Measurements from ENCODE around the gene ADGRA1.

ADGRA1 gene

DNA sequence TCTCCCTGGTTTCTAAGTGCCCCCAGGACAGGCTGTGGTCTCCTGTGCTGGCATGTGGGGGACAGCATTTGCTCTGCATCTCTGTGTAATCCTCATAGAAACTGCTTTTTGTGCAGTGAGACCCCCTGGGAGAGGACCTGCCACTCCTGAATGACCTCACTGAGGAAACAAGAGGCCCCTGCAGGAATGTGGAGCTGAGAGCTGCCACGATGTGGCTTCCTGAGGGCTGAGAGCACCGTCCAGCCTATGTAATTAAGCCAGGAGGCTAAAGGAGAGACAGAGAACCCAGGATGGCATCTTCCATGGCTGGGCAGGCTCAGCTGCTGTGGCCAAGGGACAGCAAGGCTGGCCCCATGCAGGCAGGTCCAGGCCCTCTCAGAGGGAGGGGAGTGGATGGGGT, 32.3 kb upstream of the ADGRA1 start:
- Histone ChIP-seq H3K27ac (no peak overlapping the region), H3K4me3 (no peak overlapping the region)

DNA sequence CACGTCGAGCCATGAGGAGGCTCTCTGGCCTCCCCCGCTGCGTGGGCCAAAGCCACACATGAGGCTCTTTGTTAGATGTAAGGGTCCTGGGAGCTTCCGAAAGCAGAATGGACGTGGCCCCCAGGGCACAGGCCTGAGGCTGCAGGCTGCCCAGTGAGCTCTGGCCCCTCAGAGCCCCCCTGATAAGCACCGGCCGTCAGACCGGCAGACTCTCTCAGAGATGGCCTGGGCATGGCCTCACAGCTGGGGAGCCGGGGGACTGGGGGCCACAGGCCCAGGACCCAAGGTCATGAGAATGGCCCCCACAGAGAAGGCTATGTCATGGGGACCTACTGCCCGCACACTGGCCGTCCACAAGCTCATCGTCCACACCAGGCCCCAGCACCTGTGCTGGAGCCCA, 31.7 kb upstream of the ADGRA1 start:
- Histone ChIP-seq H3K27ac (no peak overlapping the region), H3K4me3 (no peak overlapping the region)

DNA sequence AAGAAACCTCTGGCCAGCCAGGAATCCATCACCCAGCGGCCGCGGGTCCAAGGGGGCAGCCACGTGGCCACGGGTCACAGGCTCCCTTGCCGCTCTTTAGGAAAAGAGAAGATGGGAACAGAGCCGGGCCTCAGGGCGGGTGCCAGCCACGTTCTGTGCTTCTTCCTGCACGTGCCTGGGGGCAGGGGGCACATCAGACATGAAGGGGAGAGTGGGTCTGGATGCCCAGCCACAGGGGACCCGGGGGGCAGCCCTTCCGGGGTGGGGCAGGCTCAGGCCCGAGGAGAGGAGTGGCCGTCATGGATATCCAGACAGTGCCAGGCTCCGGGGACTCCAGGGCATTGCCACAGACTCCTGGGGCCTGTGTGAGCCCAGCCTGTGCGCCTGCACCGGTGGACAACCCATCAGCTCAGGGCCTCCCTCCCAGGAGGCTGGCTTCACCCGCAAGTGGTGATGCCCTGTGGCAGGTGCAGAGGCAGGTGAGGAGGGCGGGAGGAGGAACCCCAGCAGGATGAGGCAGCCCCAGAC, 31.0 kb upstream of the ADGRA1 start:
- no peak overlapping the region for H3K27ac ChIP-seq
- no peak overlapping the region for H3K4me3 ChIP-seq

DNA sequence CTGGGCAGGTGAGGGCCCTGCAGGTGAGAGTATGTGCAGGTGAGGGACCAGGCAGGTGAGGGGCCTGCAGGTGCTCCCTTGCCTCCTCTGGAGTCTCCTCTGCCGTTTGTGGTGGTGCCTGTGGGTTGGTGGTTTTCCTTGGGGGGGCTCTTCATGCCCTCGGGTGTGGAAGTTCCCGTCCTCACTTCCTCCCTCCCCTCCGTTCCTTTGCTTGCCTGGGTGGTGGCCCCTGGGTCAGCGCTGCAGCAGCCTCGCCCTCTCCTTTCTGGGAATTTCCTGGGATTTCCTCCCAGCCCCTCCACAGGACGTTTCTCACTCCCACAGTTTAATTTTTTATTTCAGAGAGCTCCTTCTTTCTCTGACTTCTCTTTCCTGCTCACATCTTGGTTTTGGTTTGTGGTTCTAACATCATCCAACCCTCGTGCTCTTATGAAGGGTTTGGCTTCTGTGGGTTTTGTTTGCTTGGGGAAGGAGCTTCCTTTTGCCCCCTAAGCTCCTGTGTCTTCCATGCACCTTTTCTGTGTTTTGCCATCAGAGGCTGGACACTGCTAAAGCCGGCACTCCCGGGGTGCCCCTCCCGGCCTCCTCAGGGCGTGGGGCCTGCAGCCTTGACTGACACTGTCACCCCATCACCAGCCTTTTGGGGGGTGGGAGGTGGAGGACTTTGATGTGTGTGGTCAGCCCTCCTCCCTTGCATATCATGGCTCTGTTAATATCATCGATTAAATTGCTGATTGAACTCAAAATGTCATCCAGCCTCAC, 29.2 kb upstream of the ADGRA1 start:
- Histone ChIP-seq H3K27ac (no peak overlapping the region), H3K4me3 (no peak overlapping the region)

DNA sequence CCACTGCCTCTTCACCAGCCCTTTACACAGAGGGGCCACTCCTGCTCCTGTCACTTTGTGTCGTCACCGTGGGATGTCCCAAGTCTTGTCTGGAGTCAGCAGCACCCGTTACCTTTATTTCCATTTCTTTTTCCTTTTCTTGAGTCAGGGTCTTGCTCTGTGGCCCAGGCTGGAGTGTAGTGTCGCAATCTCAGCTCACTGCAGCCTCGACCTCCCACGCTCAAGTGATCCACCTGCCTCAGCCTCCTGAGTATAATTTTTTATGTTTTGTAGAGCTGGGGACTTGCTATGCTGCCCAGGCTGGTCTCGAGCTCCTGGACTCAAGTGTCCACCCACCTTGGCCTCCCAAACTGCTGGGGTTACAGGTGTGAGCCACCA, 28.6 kb upstream of the ADGRA1 start:
- no peak overlapping the region for H3K4me3 ChIP-seq
- H3K27ac ChIP-seq = no peak overlapping the region

DNA sequence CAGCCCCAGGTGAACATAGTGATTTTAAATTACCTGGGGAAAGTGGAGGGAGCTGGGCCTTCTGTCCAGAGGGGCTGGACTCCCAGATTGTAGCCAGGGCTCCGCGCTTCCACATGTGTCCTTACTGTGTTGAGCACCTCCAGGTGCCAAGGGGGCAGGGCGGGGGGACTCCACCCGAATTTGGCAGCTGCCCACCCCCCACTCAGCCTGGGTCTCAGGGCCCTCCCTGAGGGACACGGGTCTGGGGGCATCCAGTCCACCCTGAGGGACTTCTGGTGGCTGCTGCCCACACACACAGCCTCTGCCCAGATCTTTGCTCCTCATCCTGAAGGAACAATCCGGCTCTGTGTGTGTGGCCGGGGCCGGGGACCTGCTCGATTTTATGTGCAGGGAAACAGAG, 28.2 kb upstream of the ADGRA1 start:
- no peak overlapping the region for H3K4me3 ChIP-seq
- no peak overlapping the region for H3K27ac ChIP-seq

DNA sequence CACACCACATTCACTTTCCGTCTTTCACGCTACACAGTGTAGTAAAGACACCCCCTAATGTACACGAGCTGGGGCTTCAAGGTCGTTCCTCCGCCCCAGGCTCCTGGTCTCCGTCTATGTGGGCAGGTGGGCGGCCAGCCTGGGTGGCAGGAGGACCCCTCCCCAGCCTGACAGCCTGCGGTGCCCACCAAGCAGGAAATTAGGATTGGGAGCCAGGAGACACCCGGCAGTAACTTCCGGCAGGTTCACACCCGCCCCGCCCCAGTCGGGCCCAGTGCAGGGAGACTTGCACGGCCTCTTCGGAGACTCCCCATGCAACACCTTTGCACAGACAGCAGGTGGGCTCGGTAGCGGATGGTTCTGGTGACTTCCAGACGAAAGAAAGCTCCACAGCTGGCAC, 27.7 kb upstream of the ADGRA1 start:
- Histone ChIP-seq H3K27ac (no peak overlapping the region), H3K4me3 (no peak overlapping the region)

DNA sequence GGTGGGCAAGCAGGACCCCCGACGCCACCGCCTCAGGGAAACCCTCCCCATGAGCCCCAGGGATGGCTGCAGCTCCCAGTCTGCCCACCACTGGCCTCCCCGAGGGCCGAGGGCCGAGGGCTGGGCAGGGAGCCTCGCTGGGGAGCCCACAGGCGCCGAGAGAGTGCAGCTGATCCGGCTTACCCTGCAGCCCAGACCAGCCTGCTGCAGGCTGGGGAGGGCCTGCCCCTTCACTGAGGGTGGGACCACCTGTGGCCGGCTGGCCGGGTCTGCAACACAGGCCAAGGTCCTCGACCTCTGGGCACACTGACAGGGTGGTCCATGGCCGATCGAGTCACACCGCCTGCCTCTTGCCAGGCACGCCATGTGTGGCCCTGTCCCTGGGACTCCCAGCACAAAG, 27.3 kb upstream of the ADGRA1 start:
- no peak overlapping the region for H3K27ac ChIP-seq
- no peak overlapping the region for H3K4me3 ChIP-seq

DNA sequence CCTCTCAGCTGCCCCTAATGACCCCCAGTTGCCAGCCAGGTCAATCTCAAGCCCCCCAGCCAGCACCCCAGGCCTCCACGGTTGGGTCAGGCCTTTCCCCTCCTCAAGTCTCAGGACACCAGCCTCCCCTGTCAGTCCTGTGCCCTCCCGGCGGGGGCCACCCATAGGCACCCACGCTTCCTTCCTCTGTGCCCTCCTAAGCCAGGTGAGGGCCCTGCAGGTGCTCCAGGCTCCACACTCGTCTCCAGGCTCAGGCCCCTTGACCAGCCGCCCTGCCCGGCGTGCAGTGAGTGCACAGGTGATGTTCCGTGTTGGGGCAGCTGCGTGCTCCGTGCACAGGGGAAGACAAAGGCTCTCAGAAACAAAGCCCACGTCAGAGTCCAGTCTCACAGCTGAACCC, 26.8 kb upstream of the ADGRA1 start:
- Histone ChIP-seq H3K4me3 (no peak overlapping the region), H3K27ac (no peak overlapping the region)

DNA sequence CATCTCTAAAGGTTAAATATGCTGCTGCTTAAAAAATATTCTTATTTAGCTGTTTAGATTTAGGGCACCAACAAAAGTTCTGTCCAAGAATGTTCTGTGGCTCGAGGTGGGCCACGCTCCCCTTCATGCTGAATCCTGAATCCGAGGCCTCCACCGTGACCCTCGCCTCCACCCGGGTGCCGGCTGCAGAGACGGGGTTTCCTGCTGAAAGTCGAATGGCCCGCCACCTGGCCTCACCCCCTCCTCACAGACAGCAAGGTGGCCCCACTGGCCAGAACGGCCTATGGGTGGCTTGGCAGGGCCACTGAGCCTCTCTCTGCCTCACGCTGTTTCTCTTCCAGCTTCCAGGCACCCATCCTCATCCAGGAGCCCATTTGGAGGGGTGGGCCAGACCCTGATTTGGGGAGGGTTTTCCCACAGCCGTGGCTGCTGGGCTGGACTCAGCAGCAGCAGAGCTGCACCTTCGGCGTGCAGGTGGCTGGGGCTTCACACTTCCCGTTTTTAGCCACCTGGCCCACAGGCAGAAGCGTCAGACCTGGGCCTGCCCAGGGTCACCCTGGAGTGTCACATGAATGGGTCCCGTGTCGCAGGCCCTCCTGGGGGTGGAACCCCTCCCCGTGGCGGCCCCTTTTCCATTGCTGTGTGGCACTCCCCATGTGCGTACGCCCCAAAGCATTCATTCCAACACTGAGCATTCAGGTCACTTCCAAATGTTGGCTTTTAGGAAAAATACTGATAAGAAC, 26.3 kb upstream of the ADGRA1 start:
- H3K27ac ChIP-seq = no peak overlapping the region
- H3K4me3 ChIP-seq = no peak overlapping the region

DNA sequence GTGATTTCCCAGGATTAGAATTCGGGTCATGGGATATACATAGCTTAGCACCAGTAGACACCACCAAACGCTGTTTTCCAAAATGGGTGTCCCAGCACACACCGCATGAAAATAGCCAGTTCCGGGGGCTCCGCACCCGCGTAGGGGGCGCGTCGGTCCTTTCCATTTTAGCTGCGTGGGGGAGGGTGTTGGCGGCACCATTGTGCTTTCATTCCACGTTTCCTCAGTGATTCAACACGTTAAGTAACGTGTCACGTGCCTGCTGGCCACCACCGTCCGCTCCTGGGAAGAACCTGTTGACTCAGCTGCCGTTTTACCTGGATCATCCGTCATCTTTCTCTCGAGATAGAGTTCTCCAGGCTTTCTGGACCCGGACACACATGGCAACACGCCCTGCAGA, 25.6 kb upstream of the ADGRA1 start:
- Histone ChIP-seq H3K27ac (no peak overlapping the region), H3K4me3 (no peak overlapping the region)

DNA sequence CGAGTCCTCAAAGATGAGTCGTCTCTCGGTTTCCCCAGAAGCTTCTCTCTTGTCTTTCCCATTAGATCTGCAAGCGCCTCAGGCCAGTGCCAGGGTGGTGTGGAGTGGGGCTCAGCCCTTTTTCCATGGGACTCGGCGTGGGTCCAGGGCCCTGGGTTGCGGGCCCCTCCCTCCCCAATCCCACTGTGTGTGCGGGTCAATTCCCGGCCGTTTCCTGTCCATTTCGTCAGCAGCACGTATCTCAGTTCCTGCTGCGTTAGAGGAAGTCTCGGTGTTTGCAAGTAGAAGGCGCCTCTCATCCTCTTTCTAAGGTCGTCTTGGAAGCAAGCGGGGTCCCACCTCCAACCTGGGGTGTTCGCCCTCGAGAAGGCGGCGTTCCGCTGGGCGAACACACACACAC, 25.1 kb upstream of the ADGRA1 start:
- Histone ChIP-seq H3K27ac (no peak overlapping the region), H3K4me3 (no peak overlapping the region)

DNA sequence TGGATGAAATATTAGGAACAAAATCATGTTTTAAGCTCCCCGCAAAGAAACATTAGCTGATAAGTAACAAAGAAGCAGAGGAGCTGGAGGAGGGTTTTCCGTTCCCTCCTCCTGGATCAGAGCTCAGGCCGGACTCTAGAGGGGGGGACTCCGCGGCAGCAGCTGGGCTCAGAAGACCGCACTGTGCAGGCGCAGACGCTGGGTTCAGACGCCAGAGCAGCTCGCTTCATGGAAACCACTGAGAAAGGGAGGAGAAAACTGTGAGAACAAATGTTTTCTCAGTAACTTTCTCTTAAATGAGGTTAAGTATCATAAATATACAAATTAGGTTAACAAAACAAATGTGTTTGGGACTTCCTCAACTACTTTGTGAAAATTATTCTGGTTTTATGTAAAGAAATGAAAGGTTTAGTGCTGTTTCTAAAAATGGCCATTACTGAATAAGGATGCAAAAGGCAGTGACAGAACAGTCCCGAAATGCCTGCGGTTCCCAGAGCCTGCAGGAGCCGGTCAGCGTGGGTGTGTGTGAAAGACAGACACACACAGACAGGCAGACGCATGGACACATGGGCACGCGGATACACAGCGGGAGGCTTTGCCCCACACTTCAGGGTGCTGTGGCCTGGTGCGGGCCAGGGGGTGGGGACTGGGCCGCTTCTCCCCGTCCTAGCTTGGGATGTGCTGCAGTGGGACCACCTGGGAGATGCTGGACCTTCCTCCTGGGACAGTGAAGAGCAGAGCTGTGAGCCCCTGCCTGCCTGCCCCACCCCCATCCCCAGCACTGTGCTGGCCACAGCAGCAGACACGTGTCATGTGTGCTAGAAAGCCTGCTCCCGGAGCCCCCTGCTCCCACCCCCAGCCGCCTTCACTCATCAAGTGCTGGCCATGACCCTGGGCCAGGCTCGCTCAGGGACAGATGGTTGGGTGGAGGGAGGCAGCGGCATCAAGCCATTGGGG, 20.3 kb upstream of the ADGRA1 start:
- H3K27ac ChIP-seq = no peak overlapping the region
- no peak overlapping the region for H3K4me3 ChIP-seq

DNA sequence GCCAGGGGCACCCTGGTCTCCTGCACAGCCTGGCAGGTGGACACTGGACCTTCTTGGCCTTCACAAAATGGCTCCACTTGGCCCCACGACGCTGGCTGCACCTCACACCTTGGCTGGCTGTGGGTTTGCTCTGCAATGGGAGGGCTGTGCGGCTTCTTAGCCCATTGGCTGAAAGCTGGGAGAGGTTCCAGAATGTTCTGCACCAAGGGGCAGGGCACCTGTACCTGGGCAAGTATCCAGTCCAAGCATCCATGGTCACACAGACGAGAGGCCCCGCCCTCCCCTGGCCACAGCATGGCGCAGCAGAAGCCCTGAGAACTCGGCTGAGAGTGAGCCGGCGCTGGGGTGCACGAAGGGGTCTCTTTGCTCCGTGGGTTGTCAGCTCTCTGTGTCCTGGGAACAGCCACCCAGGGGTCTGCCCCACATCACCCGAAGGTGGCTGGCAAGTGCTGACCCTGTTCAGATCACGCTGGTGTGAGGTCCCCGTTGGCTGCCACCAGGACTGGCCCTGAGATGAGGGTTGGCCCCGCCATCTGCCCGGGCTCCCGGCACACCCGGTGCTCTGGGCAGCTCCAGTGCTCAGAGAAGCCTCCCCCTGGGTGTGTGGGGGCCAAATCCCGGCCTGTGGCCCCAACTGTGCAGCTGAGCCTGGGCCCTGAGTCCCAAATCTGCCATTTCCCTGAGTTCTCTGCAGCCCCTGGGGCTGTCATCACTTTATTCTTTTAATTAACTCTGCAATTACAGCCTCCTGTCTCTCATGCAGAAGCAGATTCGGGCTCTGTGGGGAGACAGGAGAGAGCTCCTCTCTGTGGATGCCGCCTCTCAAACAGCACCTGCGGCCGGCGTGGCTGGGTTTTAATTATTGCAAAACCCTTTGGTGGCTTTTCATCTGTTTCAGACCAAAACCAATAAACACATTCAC, 19.4 kb upstream of the ADGRA1 start:
- no peak overlapping the region for H3K4me3 ChIP-seq
- H3K27ac ChIP-seq = no peak overlapping the region

DNA sequence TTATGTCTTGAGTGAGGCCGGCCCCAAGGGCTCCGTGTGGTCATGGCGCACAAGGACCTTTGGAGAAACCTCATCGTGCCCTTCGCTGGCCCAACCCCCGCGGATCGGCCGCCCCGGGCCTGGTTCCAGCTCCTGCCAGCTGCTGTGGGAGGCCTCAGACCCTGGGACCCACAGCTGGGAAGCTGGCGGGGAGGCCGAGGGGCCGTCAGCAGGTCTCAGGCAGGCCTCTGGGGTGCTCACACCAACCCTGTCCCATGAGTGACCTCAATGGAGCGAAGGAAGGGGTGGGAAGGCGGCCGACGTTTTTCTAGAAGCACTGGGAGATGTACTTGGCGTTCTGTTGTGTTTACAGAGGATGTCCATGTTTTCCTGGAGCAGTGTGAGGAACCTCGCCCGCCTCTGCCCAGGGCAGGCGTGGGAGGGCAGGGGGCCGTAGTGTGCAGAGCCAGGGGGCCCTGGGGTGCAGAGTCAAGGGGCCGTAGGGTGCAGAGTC, 18.6 kb upstream of the ADGRA1 start:
- no peak overlapping the region for H3K27ac ChIP-seq
- H3K4me3 ChIP-seq = no peak overlapping the region

DNA sequence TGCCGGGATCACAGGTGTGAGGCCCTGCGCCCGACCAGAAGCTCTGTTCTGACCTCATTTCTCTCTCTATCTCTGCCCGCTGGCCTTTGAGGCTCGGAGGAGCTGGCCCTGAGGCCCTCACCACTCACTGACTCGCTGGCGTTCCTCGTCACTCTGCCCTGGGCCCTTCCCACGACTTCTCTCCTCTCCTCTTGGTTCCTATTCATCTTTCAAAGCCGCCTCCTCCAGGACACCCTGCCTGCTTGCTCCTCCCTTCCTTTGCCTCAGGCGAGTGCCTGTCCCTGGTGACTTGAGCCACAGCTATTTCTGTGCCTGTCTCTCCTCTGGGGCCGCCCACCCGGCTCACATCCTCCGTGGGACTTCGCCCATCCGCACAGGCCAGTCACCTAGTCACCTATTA, 17.3 kb upstream of the ADGRA1 start:
- H3K4me3 ChIP-seq = no peak overlapping the region
- no peak overlapping the region for H3K27ac ChIP-seq

DNA sequence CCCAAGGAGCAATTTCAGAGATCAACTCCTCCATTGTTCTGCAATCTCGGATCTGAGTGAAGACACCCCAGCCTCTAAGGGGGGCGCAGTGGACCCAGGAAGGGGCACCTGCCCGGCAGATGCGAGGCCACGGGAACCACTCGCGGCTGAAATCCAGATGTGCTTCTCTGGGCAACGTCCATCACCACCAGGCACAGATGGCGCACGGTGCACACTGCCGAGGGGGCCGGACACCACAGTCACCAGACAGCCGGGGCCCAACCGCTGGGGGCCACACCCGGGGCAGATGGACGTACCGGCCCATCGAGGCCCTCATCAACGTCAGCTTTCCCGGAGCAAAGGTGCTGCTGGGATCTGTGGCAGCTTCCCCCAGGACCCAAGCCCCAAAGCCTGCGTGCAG, 16.9 kb upstream of the ADGRA1 start:
- no peak overlapping the region for H3K4me3 ChIP-seq
- no peak overlapping the region for H3K27ac ChIP-seq

DNA sequence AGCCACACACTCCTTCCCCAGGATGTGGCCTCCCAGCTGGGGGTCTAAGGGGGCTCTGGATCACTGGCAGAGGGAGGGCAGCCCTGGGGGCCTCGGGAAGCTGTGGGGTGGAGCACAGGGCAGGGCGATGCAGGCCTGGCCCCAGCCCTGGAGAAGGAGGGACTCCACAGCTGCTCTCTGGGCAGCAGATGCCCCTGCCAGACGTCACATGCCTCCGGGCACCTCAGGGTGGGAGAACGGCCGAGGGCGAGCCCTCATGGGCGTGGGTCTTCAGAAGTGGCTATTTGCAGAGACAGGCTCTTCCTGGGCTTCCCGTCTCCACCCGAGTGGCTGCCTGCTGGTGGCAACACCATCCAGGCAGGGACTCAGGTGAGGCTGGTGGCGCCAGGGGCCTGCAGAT, 16.0 kb upstream of the ADGRA1 start:
- Histone ChIP-seq H3K4me3 (no peak overlapping the region), H3K27ac (no peak overlapping the region)

DNA sequence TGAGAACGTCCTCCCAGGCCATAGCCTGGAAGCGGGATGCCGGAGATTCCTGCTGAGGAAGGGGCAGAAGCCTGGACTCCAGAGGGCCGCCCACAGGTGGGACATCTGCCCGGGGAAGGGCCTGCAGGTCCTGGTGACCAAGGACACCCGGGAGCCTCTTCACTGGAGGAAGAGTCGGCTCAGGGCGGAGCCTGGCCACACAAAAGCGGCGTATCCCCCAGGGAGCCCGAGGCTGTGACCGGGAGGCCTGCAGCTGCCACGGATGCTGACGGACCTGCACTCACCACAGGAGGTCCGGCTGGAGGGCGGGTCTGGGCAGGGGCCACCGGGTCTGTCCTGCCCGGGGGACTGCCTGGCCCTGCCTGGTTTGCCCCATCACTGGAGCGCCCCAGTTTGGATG, 15.5 kb upstream of the ADGRA1 start:
- Histone ChIP-seq H3K27ac (no peak overlapping the region), H3K4me3 (no peak overlapping the region)

All from skin epidermis (tissue), 12 donors.